Liver (tissue), 9 donors: ENCODE measurements around the gene CRELD2. TPM values are rescaled to one million over a fixed set of nuclear protein-coding genes. Genes with fewer than 3 reads are reported as not detected.

Experiments used
- DNase-seq: peaks from one replicate; pipeline ENCODE4 v3.0.0-alpha.2; 2017; ENCODE audit warnings: low spot score
- H3K27ac ChIP-seq, 2 donors: one replicate each; pipeline ENCODE4 v1.7.0; 2013; ENCODE audit warnings: inconsistent platforms in 2 of 2, low read length in 2 of 2, control low read depth in 1 of 2, low read depth in 1 of 2, mild to moderate bottlenecking in 1 of 2
- H3K27me3 ChIP-seq, 4 donors: one replicate each; pipeline versions ENCODE4 v1.6.1 to v1.7.0; 2013; ENCODE audit warnings: low read length in 3 of 4, inconsistent platforms in 1 of 4, mild to moderate bottlenecking in 1 of 4, moderate library complexity in 1 of 4; ENCODE audit not compliant: control insufficient read depth in 4 of 4, insufficient read depth in 4 of 4
- H3K36me3 ChIP-seq, 4 donors: one replicate each; pipeline versions ENCODE4 v1.6.1 to v1.7.0; 2013; ENCODE audit warnings: low read length in 3 of 4, mild to moderate bottlenecking in 3 of 4, low read depth in 1 of 4, moderate library complexity in 1 of 4; ENCODE audit not compliant: control insufficient read depth in 4 of 4, insufficient read depth in 3 of 4
- H3K4me1 ChIP-seq, 4 donors: one replicate each; pipeline versions ENCODE4 v1.6.1 to v1.7.0; 2013; ENCODE audit warnings: low read length in 3 of 4, mild to moderate bottlenecking in 3 of 4, moderate library complexity in 1 of 4; ENCODE audit not compliant: control insufficient read depth in 4 of 4, insufficient read depth in 4 of 4
- H3K4me3 ChIP-seq, 3 donors: one replicate each; pipeline versions ENCODE4 v1.6.1 to v1.7.0; 2013; ENCODE audit warnings: low read length in 3 of 3, control low read depth in 1 of 3, low read depth in 1 of 3, mild to moderate bottlenecking in 1 of 3
- H3K9ac ChIP-seq, 2 donors: one replicate each; pipeline ENCODE4 v1.7.0; 2013; ENCODE audit warnings: low read length in 2 of 2, mild to moderate bottlenecking in 2 of 2, moderate library complexity in 2 of 2, control low read depth in 1 of 2, low read depth in 1 of 2
- H3K9me3 ChIP-seq, 4 donors: one replicate each; pipeline versions ENCODE4 v1.6.1 to v1.7.0; 2013; ENCODE audit warnings: low read length in 3 of 4; ENCODE audit not compliant: control insufficient read depth in 4 of 4
- EGR1 ChIP-seq, 2 donors: IDR thresholded peaks; 2 replicates each; pipeline ENCODE4 v1.6.1; 2016 to 2018; ENCODE audit warnings: antibody characterized with exemption in 2 of 2, low read depth in 2 of 2
- FOXA1 ChIP-seq: IDR thresholded peaks from 2 replicates; pipeline ENCODE4 v1.6.1; 2016; ENCODE audit warnings: antibody characterized with exemption
- FOXA2 ChIP-seq: IDR thresholded peaks from 2 replicates; pipeline ENCODE4 v1.6.1; 2016; ENCODE audit warnings: antibody characterized with exemption
- GABPA ChIP-seq, 2 donors: IDR thresholded peaks in 1 of 2; conservative IDR thresholded peaks in 1 of 2; 2 replicates each; pipeline ENCODE4 v1.6.1; 2016; ENCODE audit warnings: antibody characterized with exemption in 2 of 2, mild to moderate bottlenecking in 1 of 2, moderate library complexity in 1 of 2
- HNF4A ChIP-seq, 2 donors: conservative IDR thresholded peaks; 2 replicates each; pipeline ENCODE4 v1.6.1; 2016; ENCODE audit warnings: antibody characterized with exemption in 2 of 2, mild to moderate bottlenecking in 2 of 2
- HNF4G ChIP-seq: IDR thresholded peaks from 2 replicates; pipeline ENCODE4 v1.6.1; 2016; ENCODE audit warnings: antibody characterized with exemption
- JUND ChIP-seq, 2 donors: IDR thresholded peaks; 2 replicates each; pipeline ENCODE4 v1.6.1; 2016; ENCODE audit warnings: antibody characterized with exemption in 2 of 2
- NR2F2 ChIP-seq: IDR thresholded peaks from 2 replicates; pipeline ENCODE4 v1.6.1; 2016; ENCODE audit warnings: antibody characterized with exemption
- RAD21 ChIP-seq, 2 donors: IDR thresholded peaks; 2 replicates each; pipeline ENCODE4 v1.6.1; 2016; ENCODE audit warnings: antibody characterized with exemption in 2 of 2, mild to moderate bottlenecking in 2 of 2
- RXRA ChIP-seq, 2 donors: IDR thresholded peaks; 2 replicates each; pipeline ENCODE4 v1.6.1; 2017 to 2018; ENCODE audit warnings: antibody characterized with exemption in 2 of 2, mild to moderate bottlenecking in 1 of 2
- SP1 ChIP-seq: IDR thresholded peaks from 2 replicates; pipeline ENCODE4 v1.6.1; 2018; ENCODE audit warnings: antibody characterized with exemption, mild to moderate bottlenecking
- TAF1 ChIP-seq: conservative IDR thresholded peaks from 2 replicates; pipeline ENCODE4 v1.6.1; 2016; ENCODE audit warnings: antibody characterized with exemption, mild to moderate bottlenecking
- YY1 ChIP-seq: IDR thresholded peaks from 2 replicates; pipeline ENCODE4 v1.6.1; 2016; ENCODE audit warnings: antibody characterized with exemption, mild to moderate bottlenecking
- WGBS: extraction: QIAGEN DNeasy Blood & Tissue Kit; methylation state at CpG from one replicate; pipeline ENCODE4 v1.1.7; 2013; 5-methylcytosine and 5-hydroxymethylcytosine counted together
- polyA plus RNA-seq, 2 donors: library from polyadenylated mRNA; stranded (reverse) in 1 of 2; unstranded in 1 of 2; fragments of 200-250 nt in 1 of 2; fragments of >200 nt in 1 of 2; fragmentation: Nextera tagmentation in 1 of 2; extraction: Ambion mirVana in 1 of 2; gene quantifications; one replicate each; pipeline versions ENCODE4 v1.2.1 to v1.2.3, GENCODE V29; 2013 to 2015
- total RNA-seq, 2 donors: library from RNA; depleted of rRNA; stranded (reverse); fragments of >200 nt; gene quantifications; one replicate each; pipeline ENCODE4 v1.2.3, GENCODE V29; 2014
- TF ChIP-seq, protein P1 (sequence below): IDR thresholded peaks from 2 replicates; pipeline ENCODE4 v1.6.1; 2016; ENCODE audit warnings: antibody characterized with exemption
- TF ChIP-seq, protein P2 (sequence below): IDR thresholded peaks from 2 replicates; pipeline ENCODE4 v1.6.1; 2016; ENCODE audit warnings: antibody characterized with exemption
- TF ChIP-seq, protein P3 (sequence below): IDR thresholded peaks from 2 replicates; pipeline ENCODE4 v1.6.1; 2016; ENCODE audit warnings: antibody characterized with exemption
- TF ChIP-seq, protein P4 (sequence below): IDR thresholded peaks from 2 replicates; pipeline ENCODE4 v1.6.1; 2016; ENCODE audit warnings: antibody characterized with exemption, mild to moderate bottlenecking
- TF ChIP-seq, protein P5 (sequence below): fragments of 150-350 bp; IDR thresholded peaks from 2 replicates; pipeline ENCODE4 v1.5.1; 2017; ENCODE audit warnings: improper control_type of control experiment, low read depth, low read length; ENCODE audit not compliant: missing input control
- donor health status: healthy.
- donor health status: healthy.
- donor health status: healthy.
- donor health status: healthy.
- donor health status: healthy.

CRELD2 gene
- total and polyA plus RNA-seq, 4 donors = 17.2 to 98.1 (median 57.1) TPM

DNA sequence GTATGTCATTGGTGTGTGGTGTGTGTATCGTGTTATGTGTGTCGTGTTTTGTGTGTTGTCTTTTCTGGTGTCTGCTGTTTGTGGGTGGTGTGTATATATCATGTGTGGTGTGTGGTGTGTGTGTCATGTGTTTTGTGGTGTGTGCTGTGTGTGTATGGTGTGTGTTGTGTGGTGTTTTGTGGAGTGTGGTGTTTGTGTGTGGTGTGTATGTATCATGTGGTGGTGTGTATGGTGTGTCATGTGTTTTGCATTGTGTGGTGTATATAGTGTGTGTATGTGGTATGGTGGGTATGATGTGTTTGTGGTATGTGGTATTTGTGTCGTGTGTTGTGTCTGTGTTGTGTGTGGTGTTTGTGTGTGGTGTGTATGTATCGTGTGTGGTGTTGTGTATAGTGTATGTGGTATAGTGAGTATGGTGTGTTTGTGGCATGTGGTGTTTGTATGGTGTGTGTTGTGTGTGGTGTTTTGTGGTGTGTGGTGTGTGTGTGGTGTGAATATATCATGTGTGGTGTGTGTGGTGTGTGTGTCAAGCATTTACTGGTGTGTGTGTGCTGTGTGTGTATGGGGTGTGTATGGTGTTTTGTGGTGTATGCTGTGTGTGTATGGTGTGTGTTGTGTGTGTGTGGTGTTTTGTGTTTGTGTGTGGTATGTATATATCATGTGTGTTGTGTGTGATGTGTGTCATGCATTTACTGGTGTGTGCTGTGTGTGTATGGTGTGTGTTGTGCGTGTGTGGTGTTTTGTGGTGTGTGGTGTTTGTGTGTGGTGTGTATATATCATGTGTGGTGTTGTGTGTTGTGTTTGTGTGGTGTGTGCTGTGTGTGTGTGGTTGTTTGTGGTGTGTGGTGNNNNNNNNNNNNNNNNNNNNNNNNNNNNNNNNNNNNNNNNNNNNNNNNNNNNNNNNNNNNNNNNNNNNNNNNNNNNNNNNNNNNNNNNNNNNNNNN is 54.9 kb downstream of the CRELD2 start:
- WGBS = 93% methylated on average over 5 of the region's 5 CpGs
- H3K9ac ChIP-seq = no peak overlapping the region
- peaks cover 10 to 32% (median 24%) of the 10 kb centered on the region in 4 donors for H3K4me1 ChIP-seq
- TF ChIP-seq, protein P1, sequence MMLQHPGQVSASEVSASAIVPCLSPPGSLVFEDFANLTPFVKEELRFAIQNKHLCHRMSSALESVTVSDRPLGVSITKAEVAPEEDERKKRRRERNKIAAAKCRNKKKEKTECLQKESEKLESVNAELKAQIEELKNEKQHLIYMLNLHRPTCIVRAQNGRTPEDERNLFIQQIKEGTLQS = no peak
- TF ChIP-seq TAF1 = no peak
- TF ChIP-seq YY1 = no peak
- TF ChIP-seq RAD21 (IDR thresholded peaks at IDR 0.05) = no peak
- TF ChIP-seq, protein P2, sequence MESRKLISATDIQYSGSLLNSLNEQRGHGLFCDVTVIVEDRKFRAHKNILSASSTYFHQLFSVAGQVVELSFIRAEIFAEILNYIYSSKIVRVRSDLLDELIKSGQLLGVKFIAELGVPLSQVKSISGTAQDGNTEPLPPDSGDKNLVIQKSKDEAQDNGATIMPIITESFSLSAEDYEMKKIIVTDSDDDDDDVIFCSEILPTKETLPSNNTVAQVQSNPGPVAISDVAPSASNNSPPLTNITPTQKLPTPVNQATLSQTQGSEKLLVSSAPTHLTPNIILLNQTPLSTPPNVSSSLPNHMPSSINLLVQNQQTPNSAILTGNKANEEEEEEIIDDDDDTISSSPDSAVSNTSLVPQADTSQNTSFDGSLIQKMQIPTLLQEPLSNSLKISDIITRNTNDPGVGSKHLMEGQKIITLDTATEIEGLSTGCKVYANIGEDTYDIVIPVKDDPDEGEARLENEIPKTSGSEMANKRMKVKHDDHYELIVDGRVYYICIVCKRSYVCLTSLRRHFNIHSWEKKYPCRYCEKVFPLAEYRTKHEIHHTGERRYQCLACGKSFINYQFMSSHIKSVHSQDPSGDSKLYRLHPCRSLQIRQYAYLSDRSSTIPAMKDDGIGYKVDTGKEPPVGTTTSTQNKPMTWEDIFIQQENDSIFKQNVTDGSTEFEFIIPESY = no peak
- TF ChIP-seq, protein P3, sequence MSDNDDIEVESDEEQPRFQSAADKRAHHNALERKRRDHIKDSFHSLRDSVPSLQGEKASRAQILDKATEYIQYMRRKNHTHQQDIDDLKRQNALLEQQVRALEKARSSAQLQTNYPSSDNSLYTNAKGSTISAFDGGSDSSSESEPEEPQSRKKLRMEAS = no peak
- no peak for TF ChIP-seq FOXA1
- no peak for TF ChIP-seq FOXA2
- no peak for TF ChIP-seq GABPA (IDR thresholded peaks at IDR 0.05 in 1 of 2, conservative IDR thresholded peaks at IDR 0.05 in 1 of 2)
- no peak for TF ChIP-seq EGR1 (IDR thresholded peaks at IDR 0.05; ENCODE audit: low read depth in 2 of 2)
- no peak for TF ChIP-seq HNF4G
- TF ChIP-seq SP1 = no peak
- no peak for TF ChIP-seq NR2F2
- no peak for TF ChIP-seq JUND (IDR thresholded peaks at IDR 0.05)
- no peak for TF ChIP-seq HNF4A (conservative IDR thresholded peaks at IDR 0.05)
- TF ChIP-seq, protein P4, sequence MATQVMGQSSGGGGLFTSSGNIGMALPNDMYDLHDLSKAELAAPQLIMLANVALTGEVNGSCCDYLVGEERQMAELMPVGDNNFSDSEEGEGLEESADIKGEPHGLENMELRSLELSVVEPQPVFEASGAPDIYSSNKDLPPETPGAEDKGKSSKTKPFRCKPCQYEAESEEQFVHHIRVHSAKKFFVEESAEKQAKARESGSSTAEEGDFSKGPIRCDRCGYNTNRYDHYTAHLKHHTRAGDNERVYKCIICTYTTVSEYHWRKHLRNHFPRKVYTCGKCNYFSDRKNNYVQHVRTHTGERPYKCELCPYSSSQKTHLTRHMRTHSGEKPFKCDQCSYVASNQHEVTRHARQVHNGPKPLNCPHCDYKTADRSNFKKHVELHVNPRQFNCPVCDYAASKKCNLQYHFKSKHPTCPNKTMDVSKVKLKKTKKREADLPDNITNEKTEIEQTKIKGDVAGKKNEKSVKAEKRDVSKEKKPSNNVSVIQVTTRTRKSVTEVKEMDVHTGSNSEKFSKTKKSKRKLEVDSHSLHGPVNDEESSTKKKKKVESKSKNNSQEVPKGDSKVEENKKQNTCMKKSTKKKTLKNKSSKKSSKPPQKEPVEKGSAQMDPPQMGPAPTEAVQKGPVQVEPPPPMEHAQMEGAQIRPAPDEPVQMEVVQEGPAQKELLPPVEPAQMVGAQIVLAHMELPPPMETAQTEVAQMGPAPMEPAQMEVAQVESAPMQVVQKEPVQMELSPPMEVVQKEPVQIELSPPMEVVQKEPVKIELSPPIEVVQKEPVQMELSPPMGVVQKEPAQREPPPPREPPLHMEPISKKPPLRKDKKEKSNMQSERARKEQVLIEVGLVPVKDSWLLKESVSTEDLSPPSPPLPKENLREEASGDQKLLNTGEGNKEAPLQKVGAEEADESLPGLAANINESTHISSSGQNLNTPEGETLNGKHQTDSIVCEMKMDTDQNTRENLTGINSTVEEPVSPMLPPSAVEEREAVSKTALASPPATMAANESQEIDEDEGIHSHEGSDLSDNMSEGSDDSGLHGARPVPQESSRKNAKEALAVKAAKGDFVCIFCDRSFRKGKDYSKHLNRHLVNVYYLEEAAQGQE = no peak
- TF ChIP-seq, protein P5, sequence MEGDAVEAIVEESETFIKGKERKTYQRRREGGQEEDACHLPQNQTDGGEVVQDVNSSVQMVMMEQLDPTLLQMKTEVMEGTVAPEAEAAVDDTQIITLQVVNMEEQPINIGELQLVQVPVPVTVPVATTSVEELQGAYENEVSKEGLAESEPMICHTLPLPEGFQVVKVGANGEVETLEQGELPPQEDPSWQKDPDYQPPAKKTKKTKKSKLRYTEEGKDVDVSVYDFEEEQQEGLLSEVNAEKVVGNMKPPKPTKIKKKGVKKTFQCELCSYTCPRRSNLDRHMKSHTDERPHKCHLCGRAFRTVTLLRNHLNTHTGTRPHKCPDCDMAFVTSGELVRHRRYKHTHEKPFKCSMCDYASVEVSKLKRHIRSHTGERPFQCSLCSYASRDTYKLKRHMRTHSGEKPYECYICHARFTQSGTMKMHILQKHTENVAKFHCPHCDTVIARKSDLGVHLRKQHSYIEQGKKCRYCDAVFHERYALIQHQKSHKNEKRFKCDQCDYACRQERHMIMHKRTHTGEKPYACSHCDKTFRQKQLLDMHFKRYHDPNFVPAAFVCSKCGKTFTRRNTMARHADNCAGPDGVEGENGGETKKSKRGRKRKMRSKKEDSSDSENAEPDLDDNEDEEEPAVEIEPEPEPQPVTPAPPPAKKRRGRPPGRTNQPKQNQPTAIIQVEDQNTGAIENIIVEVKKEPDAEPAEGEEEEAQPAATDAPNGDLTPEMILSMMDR = no peak
- no peak for TF ChIP-seq RXRA (IDR thresholded peaks at IDR 0.05)
- no peaks in the 10 kb centered on the region for H3K36me3 ChIP-seq
- no peak for DNase-seq
- H3K9me3 ChIP-seq = no peaks in the 10 kb centered on the region
- H3K4me3 ChIP-seq = no peak overlapping the region
- H3K27me3 ChIP-seq = no peaks in the 10 kb centered on the region
- no peak overlapping the region for H3K27ac ChIP-seq
